Osteocyte (in vitro differentiated cells): ENCODE data around the gene LBX2. TPM values are rescaled to one million over a fixed set of nuclear protein-coding genes. Genes with fewer than 3 reads are reported as not detected.

ENCODE experiments used
- DNase-seq: peaks from one replicate; pipeline ENCODE4 v3.0.0; 2021; ENCODE audit warnings: mixed read lengths; ENCODE audit not compliant: unreplicated experiment; ENCODE audit errors: extremely low spot score
- H3K27ac Mint-ChIP-seq: one replicate; pipeline ENCODE4 v1.8.0; 2021; ENCODE audit warnings: mild to moderate bottlenecking, mixed read lengths; ENCODE audit not compliant: unreplicated experiment
- H3K27me3 Mint-ChIP-seq: one replicate; pipeline ENCODE4 v1.8.0; 2021; ENCODE audit warnings: mixed read lengths; ENCODE audit not compliant: unreplicated experiment
- H3K36me3 Mint-ChIP-seq: one replicate; pipeline ENCODE4 v1.8.0; 2021; ENCODE audit warnings: mixed read lengths; ENCODE audit not compliant: unreplicated experiment
- H3K4me1 Mint-ChIP-seq: one replicate; pipeline ENCODE4 v1.8.0; 2021; ENCODE audit warnings: mixed read lengths; ENCODE audit not compliant: unreplicated experiment
- H3K4me3 Mint-ChIP-seq: one replicate; pipeline ENCODE4 v1.8.0; 2021; ENCODE audit warnings: mild to moderate bottlenecking, moderate library complexity, mixed read lengths; ENCODE audit not compliant: unreplicated experiment
- H3K9me3 Mint-ChIP-seq: one replicate; pipeline ENCODE4 v1.8.0; 2021; ENCODE audit warnings: mixed read lengths; ENCODE audit not compliant: unreplicated experiment
- CTCF ChIP-seq: fragments of 200-600 bp; sonication (generic); IDR thresholded peaks from 2 replicates; pipeline ENCODE4 v1.5.0; 2021; ENCODE audit warnings: antibody characterized with exemption, mild to moderate bottlenecking, moderate library complexity
- total RNA-seq: library from RNA; stranded (reverse); gene quantifications from 2 replicates; pipeline ENCODE4 v1.2.1, GENCODE V29; 2021

Gene LBX2
- total RNA-seq, 1 donor from 2014 or later = 1.0 TPM

- DNase-seq = peak; percentile 99
- H3K27ac Mint-ChIP-seq = peak within 1 kb of the TSS; percentile 91
Observed at GRCh38 chr2:74529357-74530238, 30.2 kb upstream of the LBX2 start, which contains the start of the genes AUP1 and HTRA2. Gene AUP1, minus strand, starts transcription at chr2:74529706. Its CDS starts 77 bp downstream, at chr2:74529629. Gene HTRA2, plus strand, starts transcription at chr2:74529933. Its CDS starts 74 bp downstream, at chr2:74530007.

GRCh38 chr2:74528600-74529356 is 29.4 kb upstream of the LBX2 start:
- H3K9me3 Mint-ChIP-seq = no peaks in the 10 kb centered on the region
- no peak for DNase-seq
- TF ChIP-seq CTCF = no peak
- H3K27ac Mint-ChIP-seq = peak overlapping the region; percentile 91
- H3K4me3 Mint-ChIP-seq = peak overlapping the region; percentile 95
- H3K27me3 Mint-ChIP-seq = no peaks in the 10 kb centered on the region
- peaks cover 28% of the 10 kb centered on the region for H3K4me1 Mint-ChIP-seq
- peaks cover 17% of the 10 kb centered on the region for H3K36me3 Mint-ChIP-seq

More at GRCh38 chr2:74529357-74530238, 30.2 kb upstream of the LBX2 start, which contains the start of the genes AUP1 and HTRA2:
- peaks cover 28% of the 10 kb centered on the region for H3K4me1 Mint-ChIP-seq
- H3K36me3 Mint-ChIP-seq = peaks cover 19% of the 10 kb centered on the region
- no peak for TF ChIP-seq CTCF
- no peaks in the 10 kb centered on the region for H3K9me3 Mint-ChIP-seq
- no peaks in the 10 kb centered on the region for H3K27me3 Mint-ChIP-seq
- peak within 1 kb of the TSS; percentile 95 for H3K4me3 Mint-ChIP-seq

GRCh38 chr2:74527741-74528140 is 28.3 kb upstream of the LBX2 start:
- Mint-ChIP-seq H3K4me3 (peak overlapping the region; percentile 95), H3K4me1 (peaks cover 28% of the 10 kb centered on the region), H3K27ac (no peak overlapping the region), H3K9me3 (no peaks in the 10 kb centered on the region), H3K36me3 (peaks cover 17% of the 10 kb centered on the region), H3K27me3 (peaks cover under 1% of the 10 kb centered on the region)
- no peak for TF ChIP-seq CTCF
- DNase-seq = no peak

- H3K36me3 Mint-ChIP-seq = peaks cover 17% of the 10 kb centered on the region
- H3K27me3 Mint-ChIP-seq = peaks cover 10% of the 10 kb centered on the region
- no peak overlapping the region for H3K27ac Mint-ChIP-seq
- no peak overlapping the region for H3K4me3 Mint-ChIP-seq
- DNase-seq = no peak
- no peak for TF ChIP-seq CTCF
- H3K9me3 Mint-ChIP-seq = no peaks in the 10 kb centered on the region
- H3K4me1 Mint-ChIP-seq = peaks cover 24% of the 10 kb centered on the region
Observed at GRCh38 chr2:74526649-74527230, 27.3 kb upstream of the LBX2 start.
